ENCODE measurements around the gene PDE1C. TPM values are rescaled to one million over a fixed set of nuclear protein-coding genes. Genes with fewer than 3 reads are reported as not detected.

Gene PDE1C
- total and polyA plus RNA-seq, 2 donors (not counting 1 experiment from before 2014, with no cell fraction given), result 0.52 TPM; not detected in 1

DNA sequence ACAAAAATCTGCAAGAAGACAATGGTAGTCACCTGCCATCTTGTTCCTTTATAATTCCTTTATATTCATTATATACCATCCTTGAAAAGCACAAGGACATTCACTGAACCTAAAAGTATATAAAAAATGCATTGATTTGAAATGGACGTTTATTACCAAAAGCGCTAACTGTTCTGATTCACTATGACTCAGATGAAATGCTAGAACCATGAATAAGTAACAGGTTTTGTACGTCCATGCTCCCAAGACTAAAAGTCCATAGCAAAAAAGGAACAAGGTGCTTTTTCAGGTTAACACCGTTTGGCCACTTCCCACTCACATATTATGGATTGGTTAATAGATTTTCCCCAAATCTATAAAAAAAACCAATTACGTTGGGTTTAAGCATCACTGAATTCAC lies 273.8 kb downstream of the PDE1C start:
- no peaks in the 10 kb centered on the region for H3K27me3 ChIP-seq (replicated peaks in 1 of 4; ENCODE audit: control extremely low read depth in 1 of 4, control insufficient read depth in 3 of 4, insufficient read depth in 4 of 4, low read length in 3 of 4)
- no peaks in the 10 kb centered on the region for H3K9me3 ChIP-seq (ENCODE audit: control extremely low read depth in 1 of 3, control insufficient read depth in 2 of 3, insufficient read depth in 1 of 3, low read length in 2 of 3)
- no peaks in the 10 kb centered on the region for H3K4me1 Mint-ChIP-seq
- no peak for ATAC-seq (ENCODE audit: low read depth)
- no peak overlapping the region for H2AFZ ChIP-seq (ENCODE audit: insufficient read depth, low read depth, low read length, poor library complexity, severe bottlenecking)
- H3K4me3 Mint-ChIP-seq, result no peak overlapping the region
- 93% methylated on average over 3 of the region's 5 CpGs for WGBS (ENCODE audit: insufficient coverage)
- H3K27me3 Mint-ChIP-seq, result no peaks in the 10 kb centered on the region
- POLR2A ChIA-PET, result no interaction called here
- DNase-seq, result no peak
- no peak for TF ChIP-seq EZH2 (IDR thresholded peaks at IDR 0.05; ENCODE audit: borderline replicate concordance, insufficient read depth, low read depth, low read length, poor library complexity, severe bottlenecking)
- TF ChIP-seq, protein P1, sequence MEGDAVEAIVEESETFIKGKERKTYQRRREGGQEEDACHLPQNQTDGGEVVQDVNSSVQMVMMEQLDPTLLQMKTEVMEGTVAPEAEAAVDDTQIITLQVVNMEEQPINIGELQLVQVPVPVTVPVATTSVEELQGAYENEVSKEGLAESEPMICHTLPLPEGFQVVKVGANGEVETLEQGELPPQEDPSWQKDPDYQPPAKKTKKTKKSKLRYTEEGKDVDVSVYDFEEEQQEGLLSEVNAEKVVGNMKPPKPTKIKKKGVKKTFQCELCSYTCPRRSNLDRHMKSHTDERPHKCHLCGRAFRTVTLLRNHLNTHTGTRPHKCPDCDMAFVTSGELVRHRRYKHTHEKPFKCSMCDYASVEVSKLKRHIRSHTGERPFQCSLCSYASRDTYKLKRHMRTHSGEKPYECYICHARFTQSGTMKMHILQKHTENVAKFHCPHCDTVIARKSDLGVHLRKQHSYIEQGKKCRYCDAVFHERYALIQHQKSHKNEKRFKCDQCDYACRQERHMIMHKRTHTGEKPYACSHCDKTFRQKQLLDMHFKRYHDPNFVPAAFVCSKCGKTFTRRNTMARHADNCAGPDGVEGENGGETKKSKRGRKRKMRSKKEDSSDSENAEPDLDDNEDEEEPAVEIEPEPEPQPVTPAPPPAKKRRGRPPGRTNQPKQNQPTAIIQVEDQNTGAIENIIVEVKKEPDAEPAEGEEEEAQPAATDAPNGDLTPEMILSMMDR (IDR thresholded peaks at IDR 0.05), result no peak
- H3K4me2 ChIP-seq (replicated peaks; ENCODE audit: low read depth, low read length, poor library complexity, severe bottlenecking), result no peak overlapping the region
- CTCF ChIA-PET, result no interaction called here
- no peaks in the 10 kb centered on the region for H3K4me1 ChIP-seq (ENCODE audit: control insufficient read depth in 2 of 2, insufficient read depth in 2 of 2, low read length in 2 of 2)
- intact Hi-C loops (cut with micrococcal nuclease), result no loop called here
- no peaks in the 10 kb centered on the region for H3K79me2 ChIP-seq (ENCODE audit: control insufficient read depth, insufficient read depth, low read length)
- no peaks in the 10 kb centered on the region for H3K36me3 ChIP-seq (replicated peaks in 1 of 2; ENCODE audit: control extremely low read depth in 1 of 2, control insufficient read depth in 1 of 2, extremely low read depth in 1 of 2, insufficient read depth in 2 of 2, low read length in 1 of 2)
- no peak overlapping the region for H3K4me3 ChIP-seq (ENCODE audit: control extremely low read depth in 1 of 5, extremely low read depth in 1 of 5, insufficient read depth in 1 of 5, low read depth in 2 of 5, low read length in 4 of 5)
- no peaks in the 10 kb centered on the region for H4K20me1 ChIP-seq (ENCODE audit: control insufficient read depth, insufficient read depth, low read length, poor library complexity, severe bottlenecking)
- H3K27ac ChIP-seq (ENCODE audit: low read length in 2 of 2), result no peak overlapping the region
- H3K27ac Mint-ChIP-seq, result no peak overlapping the region
- no peaks in the 10 kb centered on the region for H3K9me3 Mint-ChIP-seq (ENCODE audit: insufficient read depth)
- H3K9ac ChIP-seq (ENCODE audit: low read length), result no peak overlapping the region

DNA sequence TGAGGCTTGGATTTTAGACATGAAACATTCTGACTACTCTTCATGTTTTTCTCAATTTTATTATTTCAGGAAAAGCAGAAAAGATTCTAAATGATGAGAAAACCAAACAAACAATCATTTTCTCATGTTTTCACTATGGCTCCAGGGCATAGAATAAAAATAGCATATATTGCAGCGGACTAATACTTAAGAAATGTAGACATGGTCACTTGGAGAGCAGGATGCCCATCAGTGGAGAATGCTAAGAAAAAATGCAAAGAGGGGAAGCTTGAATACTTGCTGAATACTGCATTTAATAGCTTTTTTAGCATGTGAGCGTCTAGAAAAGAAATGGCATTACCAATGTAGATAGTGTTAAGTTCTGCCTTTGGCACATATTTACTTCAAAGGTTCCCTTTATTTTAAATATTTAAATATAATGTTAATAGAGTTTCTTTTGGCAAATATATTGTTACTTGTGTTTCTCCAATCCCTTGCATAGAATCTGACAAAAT lies 275.3 kb downstream of the PDE1C start:
- Histone ChIP-seq H3K27ac (ENCODE audit: low read length in 2 of 2) (no peak overlapping the region), H3K4me2 (replicated peaks; ENCODE audit: low read depth, low read length, poor library complexity, severe bottlenecking) (no peak overlapping the region), H3K79me2 (ENCODE audit: control insufficient read depth, insufficient read depth, low read length) (no peaks in the 10 kb centered on the region), H3K9me3 (ENCODE audit: control extremely low read depth in 1 of 3, control insufficient read depth in 2 of 3, insufficient read depth in 1 of 3, low read length in 2 of 3) (no peaks in the 10 kb centered on the region), H3K36me3 (replicated peaks in 1 of 2; ENCODE audit: control extremely low read depth in 1 of 2, control insufficient read depth in 1 of 2, extremely low read depth in 1 of 2, insufficient read depth in 2 of 2, low read length in 1 of 2) (no peaks in the 10 kb centered on the region), H2AFZ (ENCODE audit: insufficient read depth, low read depth, low read length, poor library complexity, severe bottlenecking) (no peak overlapping the region), H3K4me1 (ENCODE audit: control insufficient read depth in 2 of 2, insufficient read depth in 2 of 2, low read length in 2 of 2) (no peaks in the 10 kb centered on the region), H3K9ac (ENCODE audit: low read length) (no peak overlapping the region), H3K27me3 (replicated peaks in 1 of 4; ENCODE audit: control extremely low read depth in 1 of 4, control insufficient read depth in 3 of 4, insufficient read depth in 4 of 4, low read length in 3 of 4) (no peaks in the 10 kb centered on the region), H4K20me1 (ENCODE audit: control insufficient read depth, insufficient read depth, low read length, poor library complexity, severe bottlenecking) (no peaks in the 10 kb centered on the region), H3K4me3 (ENCODE audit: control extremely low read depth in 1 of 5, extremely low read depth in 1 of 5, insufficient read depth in 1 of 5, low read depth in 2 of 5, low read length in 4 of 5) (no peak overlapping the region)
- Mint-ChIP-seq H3K4me1 (no peaks in the 10 kb centered on the region), H3K9me3 (ENCODE audit: insufficient read depth) (no peaks in the 10 kb centered on the region), H3K4me3 (no peak overlapping the region), H3K27me3 (no peaks in the 10 kb centered on the region), H3K27ac (no peak overlapping the region)
- intact Hi-C loops (cut with micrococcal nuclease), result no loop called here
- POLR2A ChIA-PET, result no interaction called here
- no peak for TF ChIP-seq EZH2 (IDR thresholded peaks at IDR 0.05; ENCODE audit: borderline replicate concordance, insufficient read depth, low read depth, low read length, poor library complexity, severe bottlenecking)
- TF ChIP-seq, protein P1 (IDR thresholded peaks at IDR 0.05), result no peak
- no peak for DNase-seq
- no peak for ATAC-seq (ENCODE audit: low read depth)
- WGBS (ENCODE audit: insufficient coverage), result 80% methylated on average over 1 of the region's 2 CpGs
- CTCF ChIA-PET, result interaction anchor here (1.4 kb wide), 1 partner anchor 13 kb away, joined by 3 read pairs; no protein-coding TSS in a partner anchor
